HepG2 (cell line): ENCODE results near the gene KRTAP5-6. TPM values are rescaled to one million over a fixed set of nuclear protein-coding genes. Genes with fewer than 3 reads are reported as not detected.

Experiments
- ATF7 ChIP-seq, 2 experiments: fragments of 450-650 bp in 1 of 2; sonication (generic) in 1 of 2; formaldehyde crosslinking in 1 of 2; IDR thresholded peaks; 2 replicates each; pipeline versions ENCODE4 v1.4.0 to v1.6.1; 2016 to 2020; ENCODE audit warnings: antibody characterized with exemption in 1 of 2, mild to moderate bottlenecking in 1 of 2, missing genetic modification reagents in 1 of 2
- KLF15 ChIP-seq: sonication (generic); formaldehyde crosslinking; IDR thresholded peaks from 2 replicates; pipeline ENCODE4 v1.8.1; 2023; ENCODE audit warnings: borderline replicate concordance, mild to moderate bottlenecking, inconsistent platforms, missing genetic modification reagents, mixed read lengths
- MED8 ChIP-seq: sonication (generic); formaldehyde crosslinking; IDR thresholded peaks from 2 replicates; pipeline ENCODE4 v1.8.1; 2023; ENCODE audit warnings: mild to moderate bottlenecking, missing genetic modification reagents; ENCODE audit not compliant: insufficient replicate concordance
- MEIS2 ChIP-seq: sonication (generic); formaldehyde crosslinking; IDR thresholded peaks from 2 replicates; pipeline ENCODE4 v1.9.0; 2021; ENCODE audit warnings: mild to moderate bottlenecking, missing genetic modification reagents
- NR2C2 ChIP-seq: sonication (generic); formaldehyde crosslinking; IDR thresholded peaks from 2 replicates; pipeline ENCODE4 v1.4.0; 2020; ENCODE audit warnings: missing genetic modification reagents, mild to moderate bottlenecking, moderate library complexity, borderline replicate concordance
- PAF1 ChIP-seq: IDR thresholded peaks from 2 replicates; pipeline ENCODE4 v1.6.1; 2016; ENCODE audit warnings: missing genetic modification reagents, missing compliant biosample characterization
- TCF7 ChIP-seq: sonication (generic); IDR thresholded peaks from 2 replicates; pipeline ENCODE4 v1.6.1; 2016; ENCODE audit warnings: antibody characterized with exemption, low read depth
- ZC3H13 ChIP-seq: sonication (generic); formaldehyde crosslinking; IDR thresholded peaks from 2 replicates; pipeline ENCODE4 v1.8.1; 2023; ENCODE audit warnings: mild to moderate bottlenecking, missing genetic modification reagents, moderate library complexity
- ZFP36L1 ChIP-seq: sonication (generic); formaldehyde crosslinking; IDR thresholded peaks from 2 replicates; pipeline ENCODE4 v1.8.0; 2022; ENCODE audit warnings: mild to moderate bottlenecking, missing genetic modification reagents, moderate library complexity
- ZNF557 ChIP-seq: sonication (generic); formaldehyde crosslinking; IDR thresholded peaks from 2 replicates; pipeline ENCODE4 v1.4.0; 2020; ENCODE audit warnings: missing genetic modification reagents
- ZNF629 ChIP-seq: sonication (generic); formaldehyde crosslinking; conservative IDR thresholded peaks from 2 replicates; pipeline ENCODE4 v1.5.0; 2020; ENCODE audit warnings: missing genetic modification reagents
- polyA plus RNA-seq, 8 experiments: library from polyadenylated mRNA; depleted of rRNA in 3 of 8; stranded (reverse) in 7 of 8; unstranded in 1 of 8; fragments of >200 nt; fragmentation: Illumina TruSeq in 4 of 8; extraction: Trizol in 4 of 8; gene quantifications; 2 replicates each; pipeline versions ENCODE4 v1.2.1 to v1.2.3, GENCODE V29; 2011 to 2016; ENCODE audit warnings: low read depth in 4 of 8, missing spikeins in 1 of 8, mixed read lengths in 1 of 8; ENCODE audit not compliant: insufficient read depth in 1 of 8
- total RNA-seq, 5 experiments: library from RNA; depleted of rRNA; stranded (reverse); fragments of >200 nt; fragmentation: Illumina TruSeq; extraction: Trizol; gene quantifications; 2 replicates each; pipeline ENCODE4 v1.2.3, GENCODE V29; 2016; ENCODE audit warnings: low read depth in 1 of 5
- TF ChIP-seq, protein P1 (sequence below): sonication (generic); formaldehyde crosslinking; IDR thresholded peaks from 2 replicates; pipeline ENCODE4 v1.9.0; 2022; ENCODE audit warnings: low read depth, missing genetic modification reagents
- TF ChIP-seq, protein P2 (sequence below): conservative IDR thresholded peaks from 2 replicates; pipeline ENCODE4 v1.6.1; 2018; ENCODE audit warnings: missing genetic modification reagents
- TF ChIP-seq, protein P3 (sequence below): sonication (generic); formaldehyde crosslinking; IDR thresholded peaks from 2 replicates; pipeline ENCODE4 v1.4.0; 2020; ENCODE audit warnings: missing genetic modification reagents

KRTAP5-6 gene
- total and polyA plus RNA-seq, 2 of the 13 experiments (the other 11 are each of a cell fraction or from before 2014, with no cell fraction given), result not detected

DNA sequence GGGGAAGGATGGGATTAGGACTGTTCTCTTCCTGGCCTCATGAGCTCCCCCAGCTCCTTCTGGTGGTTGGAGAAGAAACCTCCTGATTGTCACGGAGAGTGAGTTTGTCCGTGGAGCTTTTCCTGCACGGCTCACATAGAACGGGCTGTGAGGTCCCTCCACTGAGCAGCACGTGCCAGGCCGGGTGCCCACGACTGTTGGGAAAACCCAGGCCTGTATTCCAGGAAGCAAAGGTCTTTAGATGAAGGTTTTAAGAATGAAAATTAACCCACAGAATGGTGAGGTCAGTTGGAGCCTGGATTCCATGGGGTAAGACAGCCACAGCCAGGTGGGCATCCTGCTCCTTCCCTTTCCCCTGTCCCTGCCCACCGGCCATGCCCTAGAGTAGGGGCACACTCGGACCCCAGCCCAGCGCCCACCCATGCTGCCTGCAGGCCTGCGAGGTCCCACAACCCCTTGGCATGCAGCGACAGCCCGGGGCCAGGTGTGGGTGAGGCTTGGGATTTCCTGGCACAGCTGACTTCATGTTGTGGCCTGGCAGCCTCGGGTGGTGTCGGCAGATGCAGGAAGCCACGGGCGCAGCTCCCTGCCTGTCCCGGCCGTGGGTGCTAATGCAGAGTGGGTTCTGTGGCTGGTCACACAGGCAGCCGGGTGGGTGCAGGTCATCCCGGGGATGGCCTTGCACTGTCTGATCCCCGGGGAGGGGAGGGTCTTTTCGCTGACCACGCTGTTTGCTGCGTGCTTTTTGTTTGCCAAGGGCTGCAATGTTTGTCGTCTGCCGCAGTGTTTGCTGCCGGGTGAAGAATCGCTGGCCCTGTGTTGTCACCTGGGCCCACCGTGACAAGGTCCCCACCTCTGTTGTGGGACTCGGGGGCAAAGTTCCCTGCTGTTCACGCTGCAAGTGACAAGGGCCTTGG lies 7.5 kb upstream of the KRTAP5-6 start (continued):
- TF ChIP-seq, protein P1, sequence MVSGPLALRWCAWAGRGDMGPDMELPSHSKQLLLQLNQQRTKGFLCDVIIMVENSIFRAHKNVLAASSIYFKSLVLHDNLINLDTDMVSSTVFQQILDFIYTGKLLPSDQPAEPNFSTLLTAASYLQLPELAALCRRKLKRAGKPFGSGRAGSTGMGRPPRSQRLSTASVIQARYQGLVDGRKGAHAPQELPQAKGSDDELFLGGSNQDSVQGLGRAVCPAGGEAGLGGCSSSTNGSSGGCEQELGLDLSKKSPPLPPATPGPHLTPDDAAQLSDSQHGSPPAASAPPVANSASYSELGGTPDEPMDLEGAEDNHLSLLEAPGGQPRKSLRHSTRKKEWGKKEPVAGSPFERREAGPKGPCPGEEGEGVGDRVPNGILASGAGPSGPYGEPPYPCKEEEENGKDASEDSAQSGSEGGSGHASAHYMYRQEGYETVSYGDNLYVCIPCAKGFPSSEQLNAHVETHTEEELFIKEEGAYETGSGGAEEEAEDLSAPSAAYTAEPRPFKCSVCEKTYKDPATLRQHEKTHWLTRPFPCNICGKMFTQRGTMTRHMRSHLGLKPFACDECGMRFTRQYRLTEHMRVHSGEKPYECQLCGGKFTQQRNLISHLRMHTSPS (CRISPR knock-in tag), result peak; percentile 83
- TF ChIP-seq KLF15, result 0 out of 2 replicates have a peak, but pooled peaks have one; percentile 64
- TF ChIP-seq, protein P2, sequence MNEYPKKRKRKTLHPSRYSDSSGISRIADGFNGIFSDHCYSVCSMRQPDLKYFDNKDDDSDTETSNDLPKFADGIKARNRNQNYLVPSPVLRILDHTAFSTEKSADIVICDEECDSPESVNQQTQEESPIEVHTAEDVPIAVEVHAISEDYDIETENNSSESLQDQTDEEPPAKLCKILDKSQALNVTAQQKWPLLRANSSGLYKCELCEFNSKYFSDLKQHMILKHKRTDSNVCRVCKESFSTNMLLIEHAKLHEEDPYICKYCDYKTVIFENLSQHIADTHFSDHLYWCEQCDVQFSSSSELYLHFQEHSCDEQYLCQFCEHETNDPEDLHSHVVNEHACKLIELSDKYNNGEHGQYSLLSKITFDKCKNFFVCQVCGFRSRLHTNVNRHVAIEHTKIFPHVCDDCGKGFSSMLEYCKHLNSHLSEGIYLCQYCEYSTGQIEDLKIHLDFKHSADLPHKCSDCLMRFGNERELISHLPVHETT (CRISPR knock-in tag), result peak; percentile 85
- TF ChIP-seq ZNF629 (CRISPR knock-in tag), result peak; percentile 59; the same call in 1 of the 2 replicates
- peak; percentile 99 for TF ChIP-seq MEIS2 (CRISPR knock-in tag)
- TF ChIP-seq ZFP36L1 (CRISPR knock-in tag), result 0 out of 2 replicates have a peak, but pooled peaks have one; percentile 85
- TF ChIP-seq, protein P3, sequence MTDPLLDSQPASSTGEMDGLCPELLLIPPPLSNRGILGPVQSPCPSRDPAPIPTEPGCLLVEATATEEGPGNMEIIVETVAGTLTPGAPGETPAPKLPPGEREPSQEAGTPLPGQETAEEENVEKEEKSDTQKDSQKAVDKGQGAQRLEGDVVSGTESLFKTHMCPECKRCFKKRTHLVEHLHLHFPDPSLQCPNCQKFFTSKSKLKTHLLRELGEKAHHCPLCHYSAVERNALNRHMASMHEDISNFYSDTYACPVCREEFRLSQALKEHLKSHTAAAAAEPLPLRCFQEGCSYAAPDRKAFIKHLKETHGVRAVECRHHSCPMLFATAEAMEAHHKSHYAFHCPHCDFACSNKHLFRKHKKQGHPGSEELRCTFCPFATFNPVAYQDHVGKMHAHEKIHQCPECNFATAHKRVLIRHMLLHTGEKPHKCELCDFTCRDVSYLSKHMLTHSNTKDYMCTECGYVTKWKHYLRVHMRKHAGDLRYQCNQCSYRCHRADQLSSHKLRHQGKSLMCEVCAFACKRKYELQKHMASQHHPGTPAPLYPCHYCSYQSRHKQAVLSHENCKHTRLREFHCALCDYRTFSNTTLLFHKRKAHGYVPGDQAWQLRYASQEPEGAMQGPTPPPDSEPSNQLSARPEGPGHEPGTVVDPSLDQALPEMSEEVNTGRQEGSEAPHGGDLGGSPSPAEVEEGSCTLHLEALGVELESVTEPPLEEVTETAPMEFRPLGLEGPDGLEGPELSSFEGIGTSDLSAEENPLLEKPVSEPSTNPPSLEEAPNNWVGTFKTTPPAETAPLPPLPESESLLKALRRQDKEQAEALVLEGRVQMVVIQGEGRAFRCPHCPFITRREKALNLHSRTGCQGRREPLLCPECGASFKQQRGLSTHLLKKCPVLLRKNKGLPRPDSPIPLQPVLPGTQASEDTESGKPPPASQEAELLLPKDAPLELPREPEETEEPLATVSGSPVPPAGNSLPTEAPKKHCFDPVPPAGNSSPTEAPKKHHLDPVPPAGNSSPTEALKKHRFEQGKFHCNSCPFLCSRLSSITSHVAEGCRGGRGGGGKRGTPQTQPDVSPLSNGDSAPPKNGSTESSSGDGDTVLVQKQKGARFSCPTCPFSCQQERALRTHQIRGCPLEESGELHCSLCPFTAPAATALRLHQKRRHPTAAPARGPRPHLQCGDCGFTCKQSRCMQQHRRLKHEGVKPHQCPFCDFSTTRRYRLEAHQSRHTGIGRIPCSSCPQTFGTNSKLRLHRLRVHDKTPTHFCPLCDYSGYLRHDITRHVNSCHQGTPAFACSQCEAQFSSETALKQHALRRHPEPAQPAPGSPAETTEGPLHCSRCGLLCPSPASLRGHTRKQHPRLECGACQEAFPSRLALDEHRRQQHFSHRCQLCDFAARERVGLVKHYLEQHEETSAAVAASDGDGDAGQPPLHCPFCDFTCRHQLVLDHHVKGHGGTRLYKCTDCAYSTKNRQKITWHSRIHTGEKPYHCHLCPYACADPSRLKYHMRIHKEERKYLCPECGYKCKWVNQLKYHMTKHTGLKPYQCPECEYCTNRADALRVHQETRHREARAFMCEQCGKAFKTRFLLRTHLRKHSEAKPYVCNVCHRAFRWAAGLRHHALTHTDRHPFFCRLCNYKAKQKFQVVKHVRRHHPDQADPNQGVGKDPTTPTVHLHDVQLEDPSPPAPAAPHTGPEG (CRISPR knock-in tag), result 0 out of 2 replicates have a peak, but pooled peaks have one; percentile 58
- peak; percentile 29; the same call in 1 of the 2 replicates for TF ChIP-seq ZNF557 (CRISPR knock-in tag)
- TF ChIP-seq TCF7, result peak; percentile 92
- peak; percentile 84 for TF ChIP-seq NR2C2 (CRISPR knock-in tag)
- TF ChIP-seq ZC3H13 (CRISPR knock-in tag), result peak; percentile 79
- peak; percentile 100 for TF ChIP-seq MED8
- 0 out of 2 replicates have a peak, but pooled peaks have one; percentile 7 for TF ChIP-seq ATF7 (IDR thresholded peaks at IDR 0.05)
- TF ChIP-seq ATF7 (CRISPR knock-in tag; IDR thresholded peaks at IDR 0.05), result 0 out of 2 replicates have a peak, but pooled peaks have one; percentile 30
- peak; percentile 63; the same call in 1 of the 2 replicates for TF ChIP-seq PAF1 (CRISPR knock-in tag)
